ENCODE results near the gene TOR1B.

TOR1B gene

GRCh38 chr9:129857207-129857606, 54.2 kb downstream of the TOR1B start:
- TF ChIP-seq CTCF (IDR thresholded peaks at IDR 0.05; ENCODE audit: extremely low read depth, insufficient read depth, missing control alignments): no peak
- in situ Hi-C loops (cut with MboI; ENCODE audit: low pct_unique_long_range_greater_than_20kb, low sequenced_read_pairs, unreplicated experiment): no loop called here
- DNase-seq (ENCODE audit: low spot score): no peak

- in situ Hi-C loops (cut with MboI; ENCODE audit: low pct_unique_long_range_greater_than_20kb, low sequenced_read_pairs, unreplicated experiment): no loop called here
- DNase-seq (ENCODE audit: low spot score): no peak
- TF ChIP-seq CTCF (IDR thresholded peaks at IDR 0.05; ENCODE audit: extremely low read depth, insufficient read depth, missing control alignments): no peak
Measured at GRCh38 chr9:129858167-129858962, 55.4 kb downstream of the TOR1B start.
